SH-SY5Y (cell line): ENCODE data around the gene TXNDC16.

Experiments used
- GATA2 ChIP-seq: IDR thresholded peaks from 2 replicates; pipeline ENCODE4 v1.6.1; 2011; ENCODE audit warnings: mild to moderate bottlenecking, low read depth, low read length
- GATA3 ChIP-seq: IDR thresholded peaks from 2 replicates; pipeline ENCODE4 v1.6.1; 2011; ENCODE audit warnings: low read depth, mild to moderate bottlenecking, low read length, moderate library complexity

DNA sequence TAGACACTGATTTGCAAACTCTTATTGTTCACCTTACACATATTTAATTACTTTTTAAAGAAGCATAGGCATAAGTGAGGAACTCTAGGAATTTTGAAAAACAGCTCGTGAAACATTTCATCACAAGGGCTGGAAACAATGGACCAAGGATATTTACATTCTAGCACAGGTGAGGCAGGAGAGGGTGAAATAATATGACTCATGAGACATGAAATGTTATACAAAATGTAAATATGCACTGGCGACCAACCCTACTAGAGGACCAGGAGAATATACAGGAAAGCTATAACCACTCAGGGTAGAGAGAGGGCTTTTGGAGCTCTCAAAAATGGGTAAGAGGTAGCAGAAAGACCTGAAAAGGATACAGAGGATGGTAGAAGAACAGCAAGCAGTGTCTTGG, 122.9 kb downstream of the TXNDC16 start:
- TF ChIP-seq GATA2, result no peak
- TF ChIP-seq GATA3, result no peak
